ENCODE data around the gene MED15.

The MED15 gene

GRCh38 chr22:20490183-20490940 lies 17.0 kb upstream of the MED15 start:
- no peak for DNase-seq
- Histone ChIP-seq H3K9me3 (ENCODE audit: severe bottlenecking) (no peaks in the 10 kb centered on the region), H3K27ac (no peak overlapping the region), H3K4me3 (ENCODE audit: low read depth, low read length) (no peak overlapping the region), H3K27me3 (ENCODE audit: insufficient read depth, low read depth, severe bottlenecking) (no peaks in the 10 kb centered on the region), H3K36me3 (peaks cover 17% of the 10 kb centered on the region)
- no peak for TF ChIP-seq CTCF (IDR thresholded peaks at IDR 0.05; ENCODE audit: low read depth, low read length)

GRCh38 chr22:20490941-20491307 lies 16.5 kb upstream of the MED15 start:
- H3K36me3 ChIP-seq, result peaks cover 17% of the 10 kb centered on the region
- no peak overlapping the region for H3K4me3 ChIP-seq (ENCODE audit: low read depth, low read length)
- H3K27ac ChIP-seq, result no peak overlapping the region
- no peaks in the 10 kb centered on the region for H3K9me3 ChIP-seq (ENCODE audit: severe bottlenecking)
- TF ChIP-seq CTCF (IDR thresholded peaks at IDR 0.05; ENCODE audit: low read depth, low read length), result no peak
- no peaks in the 10 kb centered on the region for H3K27me3 ChIP-seq (ENCODE audit: insufficient read depth, low read depth, severe bottlenecking)
- no peak for DNase-seq

- TF ChIP-seq CTCF (IDR thresholded peaks at IDR 0.05; ENCODE audit: low read depth, low read length), result no peak
- Histone ChIP-seq H3K36me3 (peaks cover 17% of the 10 kb centered on the region), H3K27ac (no peak overlapping the region)
Measured at GRCh38 chr22:20491346-20491745, 16.1 kb upstream of the MED15 start.

GRCh38 chr22:20494978-20495860 lies 12.2 kb upstream of the MED15 start, which contains the start of gene KLHL22:
KLHL22 (minus strand) TSS chr22:20495795; CDS start chr22:20489211, 6,584 bp downstream.
- DNase-seq, result peak; percentile 13
- H3K27ac ChIP-seq, result peak within 1 kb of the TSS; percentile 91
- TF ChIP-seq CTCF (IDR thresholded peaks at IDR 0.05; ENCODE audit: low read depth, low read length), result no peak

More at GRCh38 chr22:20491346-20491745, 16.1 kb upstream of the MED15 start:
- no peaks in the 10 kb centered on the region for H3K9me3 ChIP-seq (ENCODE audit: severe bottlenecking)
- DNase-seq, result no peak
- H3K4me3 ChIP-seq (ENCODE audit: low read depth, low read length), result no peak overlapping the region
- H3K27me3 ChIP-seq (ENCODE audit: insufficient read depth, low read depth, severe bottlenecking), result no peaks in the 10 kb centered on the region

GRCh38 chr22:20495861-20496681 lies 11.3 kb upstream of the MED15 start:
- peak; percentile 93 for DNase-seq
- Histone ChIP-seq H3K36me3 (peaks cover 10% of the 10 kb centered on the region), H3K27me3 (ENCODE audit: insufficient read depth, low read depth, severe bottlenecking) (no peaks in the 10 kb centered on the region), H3K27ac (peak overlapping the region; percentile 91), H3K9me3 (ENCODE audit: severe bottlenecking) (no peaks in the 10 kb centered on the region), H3K4me3 (ENCODE audit: low read depth, low read length) (peak overlapping the region; percentile 69)
- TF ChIP-seq CTCF (IDR thresholded peaks at IDR 0.05; ENCODE audit: low read depth, low read length), result peak; percentile 87

More at GRCh38 chr22:20494978-20495860, 12.2 kb upstream of the MED15 start, which contains the start of gene KLHL22:
- H3K27me3 ChIP-seq (ENCODE audit: insufficient read depth, low read depth, severe bottlenecking), result no peaks in the 10 kb centered on the region
- H3K36me3 ChIP-seq, result peaks cover 9% of the 10 kb centered on the region; the same call in 1 of the 2 replicates
- no peaks in the 10 kb centered on the region for H3K9me3 ChIP-seq (ENCODE audit: severe bottlenecking)
- H3K4me3 ChIP-seq (ENCODE audit: low read depth, low read length), result peak within 1 kb of the TSS; percentile 87

Measured in WERI-Rb-1 (cell line).